DOHH2 (cell line): Measurements from ENCODE around the gene PEPD.

ENCODE experiments used
- H3F3A ChIP-seq: fragments of 200-600 bp; sonication (generic), shearing (Covaris generic); 2 replicates; pipeline ENCODE4 v1.6.0; 2016; ENCODE audit warnings: antibody characterized with exemption, mild to moderate bottlenecking; ENCODE audit not compliant: control insufficient read depth, insufficient read depth
- H3K27ac ChIP-seq: fragments of 200-600 bp; sonication (generic); 2 replicates; pipeline ENCODE4 v1.5.1; 2014; ENCODE audit warnings: low read depth, mild to moderate bottlenecking, low read length, moderate library complexity
- H3K27me3 ChIP-seq: fragments of 200-600 bp; sonication (generic); 2 replicates; pipeline ENCODE4 v1.6.1; 2014; ENCODE audit warnings: mild to moderate bottlenecking, low read length, mixed read lengths; ENCODE audit not compliant: control insufficient read depth
- H3K36me3 ChIP-seq: fragments of 200-600 bp; sonication (generic); 2 replicates; pipeline ENCODE4 v1.6.1; 2014; ENCODE audit warnings: mild to moderate bottlenecking, low read length, moderate library complexity, mixed read lengths; ENCODE audit not compliant: control insufficient read depth
- H3K4me1 ChIP-seq: fragments of 200-600 bp; sonication (generic); 2 replicates; pipeline ENCODE4 v1.6.1; 2014; ENCODE audit warnings: mild to moderate bottlenecking, low read length, mixed read lengths; ENCODE audit not compliant: control insufficient read depth
- H3K4me2 ChIP-seq: fragments of 200-600 bp; sonication (generic); 2 replicates; pipeline ENCODE4 v1.6.0; 2014; ENCODE audit warnings: mild to moderate bottlenecking, low read length, moderate library complexity
- H3K4me3 ChIP-seq: fragments of 200-600 bp; sonication (generic); 2 replicates; pipeline ENCODE4 v1.5.1; 2014; ENCODE audit warnings: mild to moderate bottlenecking, low read length, mixed read lengths
- H3K79me2 ChIP-seq: fragments of 200-600 bp; sonication (generic); 2 replicates; pipeline ENCODE4 v1.6.1; 2014; ENCODE audit warnings: mild to moderate bottlenecking, low read length, mixed read lengths; ENCODE audit not compliant: control insufficient read depth
- H3K9me2 ChIP-seq: fragments of 200-600 bp; sonication (generic); replicated peaks from 2 replicates; pipeline ENCODE4 v1.6.1; 2014; ENCODE audit warnings: mild to moderate bottlenecking, low read length, mixed read lengths; ENCODE audit not compliant: control insufficient read depth
- H3K9me3 ChIP-seq: fragments of 200-600 bp; sonication (generic); 2 replicates; pipeline ENCODE4 v1.6.1; 2014; ENCODE audit warnings: antibody characterized with exemption, low read length, mixed read lengths; ENCODE audit not compliant: control insufficient read depth, insufficient read depth
- H4K20me1 ChIP-seq: fragments of 200-600 bp; sonication (generic); 2 replicates; pipeline ENCODE4 v1.6.0; 2014; ENCODE audit warnings: low read depth, mild to moderate bottlenecking, antibody characterized with exemption, low read length, moderate library complexity; ENCODE audit not compliant: control insufficient read depth, insufficient read depth
- CTCF ChIP-seq: fragments of 200-600 bp; sonication (generic); IDR thresholded peaks from one replicate; pipeline ENCODE4 v1.5.1; 2014; ENCODE audit warnings: antibody characterized with exemption, mild to moderate bottlenecking, low read depth, low read length; ENCODE audit not compliant: poor library complexity, severe bottlenecking
- EZH2phosphoT487 ChIP-seq: fragments of 200-600 bp; sonication (generic); IDR thresholded peaks from 2 replicates; pipeline ENCODE4 v1.6.1; 2017; ENCODE audit warnings: borderline replicate concordance, mild to moderate bottlenecking, antibody characterized with exemption, low read length, moderate library complexity, mixed read lengths

PEPD gene

GRCh38 chr19:33512021-33512420, 9.6 kb downstream of the PEPD start:
- no peaks in the 10 kb centered on the region for H3K4me1 ChIP-seq
- H3K9me2 ChIP-seq = no peaks in the 10 kb centered on the region
- no peaks in the 10 kb centered on the region for H3K27me3 ChIP-seq
- no peaks in the 10 kb centered on the region for H4K20me1 ChIP-seq
- no peaks in the 10 kb centered on the region for H3K9me3 ChIP-seq
- H3K27ac ChIP-seq = no peak overlapping the region
- no peaks in the 10 kb centered on the region for H3K36me3 ChIP-seq
- TF ChIP-seq EZH2phosphoT487 (no peak), CTCF (no peak)
- H3K79me2 ChIP-seq = no peaks in the 10 kb centered on the region
- H3F3A ChIP-seq = no peaks in the 10 kb centered on the region
- no peak overlapping the region for H3K4me3 ChIP-seq
- no peak overlapping the region for H3K4me2 ChIP-seq

GRCh38 chr19:33511346-33511745, 10.2 kb downstream of the PEPD start:
- no peaks in the 10 kb centered on the region for H3K79me2 ChIP-seq
- no peak overlapping the region for H3K4me2 ChIP-seq
- no peaks in the 10 kb centered on the region for H3K4me1 ChIP-seq
- H3F3A ChIP-seq = no peaks in the 10 kb centered on the region
- no peaks in the 10 kb centered on the region for H3K9me3 ChIP-seq
- no peak overlapping the region for H3K4me3 ChIP-seq
- no peaks in the 10 kb centered on the region for H3K27me3 ChIP-seq
- no peak overlapping the region for H3K27ac ChIP-seq
- H3K9me2 ChIP-seq = no peaks in the 10 kb centered on the region
- no peaks in the 10 kb centered on the region for H3K36me3 ChIP-seq
- TF ChIP-seq CTCF = no peak
- TF ChIP-seq EZH2phosphoT487 = no peak
- H4K20me1 ChIP-seq = no peaks in the 10 kb centered on the region

- no peaks in the 10 kb centered on the region for H3F3A ChIP-seq
- H3K9me3 ChIP-seq = no peaks in the 10 kb centered on the region
- H3K9me2 ChIP-seq = no peaks in the 10 kb centered on the region
- H3K4me3 ChIP-seq = no peak overlapping the region
- no peak overlapping the region for H3K27ac ChIP-seq
- no peaks in the 10 kb centered on the region for H3K79me2 ChIP-seq
- no peak overlapping the region for H3K4me2 ChIP-seq
- TF ChIP-seq EZH2phosphoT487 (no peak), CTCF (no peak)
- no peaks in the 10 kb centered on the region for H3K36me3 ChIP-seq
- H3K4me1 ChIP-seq = no peaks in the 10 kb centered on the region
- H3K27me3 ChIP-seq = no peaks in the 10 kb centered on the region
- H4K20me1 ChIP-seq = no peaks in the 10 kb centered on the region
Measured at GRCh38 chr19:33510462-33511194, 11.0 kb downstream of the PEPD start.

- no peaks in the 10 kb centered on the region for H3K36me3 ChIP-seq
- H3K4me2 ChIP-seq = no peak overlapping the region
- no peaks in the 10 kb centered on the region for H3K4me1 ChIP-seq
- no peaks in the 10 kb centered on the region for H3K9me3 ChIP-seq
- TF ChIP-seq EZH2phosphoT487 = no peak
- no peak for TF ChIP-seq CTCF
- H3K79me2 ChIP-seq = no peaks in the 10 kb centered on the region
- H3K9me2 ChIP-seq = no peaks in the 10 kb centered on the region
- no peaks in the 10 kb centered on the region for H3F3A ChIP-seq
- no peaks in the 10 kb centered on the region for H3K27me3 ChIP-seq
- H4K20me1 ChIP-seq = no peaks in the 10 kb centered on the region
- H3K27ac ChIP-seq = no peak overlapping the region
- H3K4me3 ChIP-seq = no peak overlapping the region
Measured at GRCh38 chr19:33509774-33510173, 11.8 kb downstream of the PEPD start.
